ENCODE results near the gene ARHGEF26.

DNA sequence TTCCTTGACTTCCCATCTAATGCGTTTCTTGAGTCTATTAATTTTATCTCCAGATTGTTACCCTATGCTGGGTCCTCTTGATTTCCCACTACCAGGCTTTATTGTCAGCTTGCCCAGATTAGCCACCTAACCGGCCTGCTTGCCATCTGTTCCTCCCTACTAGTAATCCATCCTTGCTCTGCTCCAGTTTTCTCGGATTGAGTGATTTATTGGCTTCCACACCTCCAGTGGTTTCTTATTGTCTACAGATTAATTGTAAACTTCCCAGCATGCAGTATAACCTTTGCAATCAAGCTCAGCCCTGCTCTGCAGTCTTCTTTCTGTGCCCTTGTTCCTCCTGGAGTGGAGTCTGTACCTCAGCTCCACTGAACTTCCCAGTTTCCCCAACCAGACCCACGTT, 63.4 kb downstream of the ARHGEF26 start:
- TF ChIP-seq, protein P1, sequence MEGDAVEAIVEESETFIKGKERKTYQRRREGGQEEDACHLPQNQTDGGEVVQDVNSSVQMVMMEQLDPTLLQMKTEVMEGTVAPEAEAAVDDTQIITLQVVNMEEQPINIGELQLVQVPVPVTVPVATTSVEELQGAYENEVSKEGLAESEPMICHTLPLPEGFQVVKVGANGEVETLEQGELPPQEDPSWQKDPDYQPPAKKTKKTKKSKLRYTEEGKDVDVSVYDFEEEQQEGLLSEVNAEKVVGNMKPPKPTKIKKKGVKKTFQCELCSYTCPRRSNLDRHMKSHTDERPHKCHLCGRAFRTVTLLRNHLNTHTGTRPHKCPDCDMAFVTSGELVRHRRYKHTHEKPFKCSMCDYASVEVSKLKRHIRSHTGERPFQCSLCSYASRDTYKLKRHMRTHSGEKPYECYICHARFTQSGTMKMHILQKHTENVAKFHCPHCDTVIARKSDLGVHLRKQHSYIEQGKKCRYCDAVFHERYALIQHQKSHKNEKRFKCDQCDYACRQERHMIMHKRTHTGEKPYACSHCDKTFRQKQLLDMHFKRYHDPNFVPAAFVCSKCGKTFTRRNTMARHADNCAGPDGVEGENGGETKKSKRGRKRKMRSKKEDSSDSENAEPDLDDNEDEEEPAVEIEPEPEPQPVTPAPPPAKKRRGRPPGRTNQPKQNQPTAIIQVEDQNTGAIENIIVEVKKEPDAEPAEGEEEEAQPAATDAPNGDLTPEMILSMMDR (IDR thresholded peaks at IDR 0.05): no peak
- no peak for TF ChIP-seq POLR2A (IDR thresholded peaks at IDR 0.05)
